BE2C (cell line): ENCODE data around the gene HES4.

ENCODE experiments used
- DNase-seq: peaks from one replicate; pipeline ENCODE4 v3.0.0-alpha.2; 2020
- H3K27me3 ChIP-seq: fragments of 250-450 bp; sonication (Bioruptor Pico); 2 replicates; pipeline ENCODE4 v1.5.1; 2020; ENCODE audit warnings: mild to moderate bottlenecking
- H3K36me3 ChIP-seq: fragments of 250-450 bp; sonication (Bioruptor Pico); 2 replicates; pipeline ENCODE4 v1.5.1; 2020; ENCODE audit warnings: mild to moderate bottlenecking
- H3K4me1 ChIP-seq: fragments of 250-450 bp; sonication (Bioruptor Pico); 2 replicates; pipeline ENCODE4 v1.5.1; 2020
- H3K4me3 ChIP-seq: 2 replicates; pipeline ENCODE4 v1.5.1; 2011; ENCODE audit warnings: low read depth, low read length
- H3K9me3 ChIP-seq: fragments of 250-450 bp; sonication (Bioruptor Pico); 2 replicates; pipeline ENCODE4 v1.5.1; 2020
- TF ChIP-seq, protein P1 (sequence below): IDR thresholded peaks from 2 replicates; pipeline ENCODE4 v1.5.1; 2012; ENCODE audit warnings: mild to moderate bottlenecking, low read depth, low read length

The HES4 gene

DNA sequence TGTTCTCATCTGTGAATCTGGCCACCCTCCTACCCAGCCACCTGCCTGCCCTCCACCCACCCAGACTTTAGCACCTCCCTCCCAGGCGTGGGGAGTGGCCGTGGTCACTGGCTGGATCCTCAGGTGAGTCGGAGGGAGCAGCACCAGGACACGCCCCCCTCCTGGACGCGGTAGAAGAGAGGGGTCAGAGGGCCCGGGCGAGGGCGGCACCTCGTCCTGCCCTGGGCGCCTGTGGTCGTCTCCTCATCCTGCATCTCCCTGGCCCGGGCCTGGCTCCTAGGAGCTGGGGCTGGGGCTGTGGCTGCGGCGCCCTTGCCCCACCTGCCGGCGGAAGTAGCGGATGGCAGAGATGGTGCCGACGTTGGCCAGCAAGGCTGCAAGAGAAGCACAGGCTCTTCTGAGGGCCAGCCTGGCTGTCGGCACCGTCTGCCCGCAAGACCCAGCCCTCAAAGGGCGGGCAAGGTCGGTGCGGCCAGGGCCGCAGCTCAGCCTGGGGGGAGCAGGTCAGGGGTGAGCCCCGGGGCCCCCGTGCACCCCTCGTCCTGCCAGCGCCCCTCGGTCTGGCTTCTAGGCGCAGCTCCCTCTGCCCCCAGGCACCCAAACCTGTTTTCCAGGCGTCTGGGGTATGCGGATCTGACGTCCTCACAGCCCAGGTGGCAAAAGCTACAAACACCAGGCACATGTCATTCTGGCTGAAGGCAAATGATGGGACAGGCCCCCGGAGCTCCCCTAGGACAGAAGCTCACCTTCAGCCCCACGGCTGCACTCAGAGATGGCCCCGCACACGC lies 23.8 kb downstream of the HES4 start:
- peak overlapping the region; percentile 49 for H3K4me3 ChIP-seq
- H3K9me3 ChIP-seq, result no peaks in the 10 kb centered on the region
- no peaks in the 10 kb centered on the region for H3K36me3 ChIP-seq
- peak; percentile 87 for DNase-seq
- H3K4me1 ChIP-seq, result no peaks in the 10 kb centered on the region; the same call in 1 of the 2 replicates
- H3K27me3 ChIP-seq, result peaks cover 23% of the 10 kb centered on the region
- TF ChIP-seq, protein P1, sequence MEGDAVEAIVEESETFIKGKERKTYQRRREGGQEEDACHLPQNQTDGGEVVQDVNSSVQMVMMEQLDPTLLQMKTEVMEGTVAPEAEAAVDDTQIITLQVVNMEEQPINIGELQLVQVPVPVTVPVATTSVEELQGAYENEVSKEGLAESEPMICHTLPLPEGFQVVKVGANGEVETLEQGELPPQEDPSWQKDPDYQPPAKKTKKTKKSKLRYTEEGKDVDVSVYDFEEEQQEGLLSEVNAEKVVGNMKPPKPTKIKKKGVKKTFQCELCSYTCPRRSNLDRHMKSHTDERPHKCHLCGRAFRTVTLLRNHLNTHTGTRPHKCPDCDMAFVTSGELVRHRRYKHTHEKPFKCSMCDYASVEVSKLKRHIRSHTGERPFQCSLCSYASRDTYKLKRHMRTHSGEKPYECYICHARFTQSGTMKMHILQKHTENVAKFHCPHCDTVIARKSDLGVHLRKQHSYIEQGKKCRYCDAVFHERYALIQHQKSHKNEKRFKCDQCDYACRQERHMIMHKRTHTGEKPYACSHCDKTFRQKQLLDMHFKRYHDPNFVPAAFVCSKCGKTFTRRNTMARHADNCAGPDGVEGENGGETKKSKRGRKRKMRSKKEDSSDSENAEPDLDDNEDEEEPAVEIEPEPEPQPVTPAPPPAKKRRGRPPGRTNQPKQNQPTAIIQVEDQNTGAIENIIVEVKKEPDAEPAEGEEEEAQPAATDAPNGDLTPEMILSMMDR, result peak; percentile 64

GRCh38 chr1:975365-975764 lies 24.5 kb downstream of the HES4 start:
- Histone ChIP-seq H3K27me3 (peaks cover 22% of the 10 kb centered on the region), H3K9me3 (no peaks in the 10 kb centered on the region), H3K4me1 (no peaks in the 10 kb centered on the region; the same call in 1 of the 2 replicates), H3K36me3 (no peaks in the 10 kb centered on the region), H3K4me3 (no peak overlapping the region)
- no peak for DNase-seq
- TF ChIP-seq, protein P1, result no peak

- Histone ChIP-seq H3K9me3 (no peaks in the 10 kb centered on the region), H3K36me3 (no peaks in the 10 kb centered on the region), H3K27me3 (peaks cover 21% of the 10 kb centered on the region), H3K4me3 (no peak overlapping the region), H3K4me1 (no peaks in the 10 kb centered on the region; the same call in 1 of the 2 replicates)
- DNase-seq, result no peak
- TF ChIP-seq, protein P1, result no peak
These were observed 25.1 kb downstream of the HES4 start for GRCh38 chr1:974687-975328.

GRCh38 chr1:974293-974640 lies 25.6 kb downstream of the HES4 start:
- DNase-seq, result no peak
- no peaks in the 10 kb centered on the region for H3K36me3 ChIP-seq
- H3K9me3 ChIP-seq, result no peaks in the 10 kb centered on the region
- H3K4me1 ChIP-seq, result no peaks in the 10 kb centered on the region; the same call in 1 of the 2 replicates
- H3K4me3 ChIP-seq, result no peak overlapping the region
- H3K27me3 ChIP-seq, result peaks cover 21% of the 10 kb centered on the region
- TF ChIP-seq, protein P1, result no peak

GRCh38 chr1:973459-974292 lies 26.2 kb downstream of the HES4 start:
- Histone ChIP-seq H3K4me1 (no peaks in the 10 kb centered on the region; the same call in 1 of the 2 replicates), H3K4me3 (no peak overlapping the region), H3K27me3 (peaks cover 21% of the 10 kb centered on the region), H3K36me3 (no peaks in the 10 kb centered on the region), H3K9me3 (no peaks in the 10 kb centered on the region)
- DNase-seq, result no peak
- TF ChIP-seq, protein P1, result no peak
